Fibroblast of villous mesenchyme (primary cell): ENCODE results near the gene ASTN2. TPM values are rescaled to one million over a fixed set of nuclear protein-coding genes. Genes with fewer than 3 reads are reported as not detected.
A peak's percentile ranks its signal among the peaks of the same experiment; 100 is the strongest.
"Not testable (repeated sequence)": the region's sequence is repeated elsewhere in the genome, so short reads cannot be mapped to it uniquely, and the experiment has no call there.

Experiments
- DNase-seq: peaks from one replicate; pipeline ENCODE4 v3.0.0-alpha.2; 2010; ENCODE audit warnings: low read depth
- H3K4me3 ChIP-seq: 2 replicates; pipeline ENCODE4 v1.5.1; 2011; ENCODE audit warnings: low read depth, mild to moderate bottlenecking, low read length
- CTCF ChIP-seq: IDR thresholded peaks from 2 replicates; pipeline ENCODE4 v1.5.1; 2012; ENCODE audit warnings: low read depth, mild to moderate bottlenecking, low read length; ENCODE audit not compliant: insufficient read depth
- total RNA-seq: library from RNA; depleted of rRNA; stranded (reverse); fragments of >200 nt; gene quantifications from 2 replicates; pipeline ENCODE4 v1.2.3, GENCODE V29; 2012

Gene ASTN2
- total RNA-seq, 1 donor: 5.6 TPM

- DNase-seq: no peak
- no peak overlapping the region for H3K4me3 ChIP-seq
- no peak for TF ChIP-seq CTCF
These were observed 510.7 kb downstream of the ASTN2 start for GRCh38 chr9:116904165-116904564.

- no peak for DNase-seq
- no peak overlapping the region for H3K4me3 ChIP-seq
These were observed 513.6 kb downstream of the ASTN2 start for GRCh38 chr9:116901260-116901659.

GRCh38 chr9:116900543-116900942, 514.3 kb downstream of the ASTN2 start:
- TF ChIP-seq CTCF: no peak
- DNase-seq: no peak
- H3K4me3 ChIP-seq: no peak overlapping the region

More at GRCh38 chr9:116901260-116901659, 513.6 kb downstream of the ASTN2 start:
- TF ChIP-seq CTCF: no peak

- no peak for DNase-seq
- no peak for TF ChIP-seq CTCF
- H3K4me3 ChIP-seq: no peak overlapping the region
These were observed 514.9 kb downstream of the ASTN2 start for GRCh38 chr9:116900007-116900367.

- H3K4me3 ChIP-seq: no peak overlapping the region
- no peak for TF ChIP-seq CTCF
- peak; percentile 33 for DNase-seq
These were observed 515.4 kb downstream of the ASTN2 start for GRCh38 chr9:116899337-116900006.

- not testable (repeated sequence) for DNase-seq, H3K4me3 ChIP-seq
These were observed 516.7 kb downstream of the ASTN2 start for GRCh38 chr9:116898131-116898530.

- no peak for DNase-seq
- no peak for TF ChIP-seq CTCF
- no peak overlapping the region for H3K4me3 ChIP-seq
These were observed 517.7 kb downstream of the ASTN2 start for GRCh38 chr9:116897201-116897600.
